H1 (cell line): Measurements from ENCODE around the gene TRIP13. TPM values are rescaled to one million over a fixed set of nuclear protein-coding genes. Genes with fewer than 3 reads are reported as not detected.

ENCODE experiments used
- CTCF ChIA-PET: fragments of 300-600 bp; sonication (Branson Sonifier 250); formaldehyde crosslinking; loops from one replicate; lab custom pipeline; 2021; ENCODE audit not compliant: partially characterized antibody; lab: Charles Lee
- POLR2A ChIA-PET: fragments of 300-600 bp; sonication (Branson Sonifier 250); formaldehyde crosslinking; loops from one replicate; lab custom pipeline; 2021; ENCODE audit warnings: inconsistent platforms; ENCODE audit not compliant: partially characterized antibody; lab: Charles Lee
- DNase-seq, 2 experiments: peaks; one replicate each; pipeline versions ENCODE4 v3.0.0 to v3.0.0-alpha.2; 2010 to 2022; ENCODE audit warnings: low spot score in 2 of 2, low read depth in 1 of 2, mixed read lengths in 1 of 2
- FAIRE-seq: peaks from 2 replicates; lab custom pipeline; 2011; peaks lifted over from hg19 to GRCh38; lab: Jason Lieb, UNC
- H2AFZ ChIP-seq: 2 replicates; pipeline ENCODE4 v1.8.1; 2012; ENCODE audit warnings: low read length, inconsistent platforms
- H2AK5ac ChIP-seq: 2 replicates; pipeline ENCODE4 v1.6.1; 2013; ENCODE audit warnings: low read depth, low read length
- H2BK120ac ChIP-seq: replicated peaks from 2 replicates; pipeline ENCODE3; 2013; ENCODE audit warnings: low read depth, low read length, inconsistent platforms
- H2BK12ac ChIP-seq: 2 replicates; pipeline ENCODE4 v1.6.1; 2013; ENCODE audit warnings: low read depth, low read length
- H2BK15ac ChIP-seq: 2 replicates; pipeline ENCODE4 v1.6.1; 2013; ENCODE audit warnings: low read length
- H2BK20ac ChIP-seq: 2 replicates; pipeline ENCODE4 v1.6.1; 2013; ENCODE audit warnings: low read length
- H2BK5ac ChIP-seq: 2 replicates; pipeline ENCODE4 v1.6.1; 2013; ENCODE audit warnings: low read depth, low read length
- H3K14ac ChIP-seq: 2 replicates; pipeline ENCODE4 v1.6.1; 2013; ENCODE audit warnings: inconsistent platforms; ENCODE audit not compliant: insufficient read length
- H3K18ac ChIP-seq: 2 replicates; pipeline ENCODE4 v1.6.1; 2013; ENCODE audit warnings: low read length; ENCODE audit errors: extremely low read depth
- H3K23ac ChIP-seq: 2 replicates; pipeline ENCODE4 v1.6.1; 2013; ENCODE audit warnings: inconsistent platforms; ENCODE audit not compliant: insufficient read length
- H3K23me2 ChIP-seq: 2 replicates; pipeline ENCODE4 v1.6.1; 2013; ENCODE audit warnings: low read depth, low read length
- H3K27ac ChIP-seq: 2 replicates; pipeline ENCODE4 v1.6.1; 2011; ENCODE audit warnings: low read depth, low read length, inconsistent platforms
- H3K27me3 ChIP-seq, 4 experiments: replicated peaks in 1 of 4; 1 replicate in 1 of 4; 2 replicates in 3 of 4; pipeline versions ENCODE4 v1.6.1 to v1.8.1; 2011 to 2013; ENCODE audit warnings: low read length in 3 of 4, mild to moderate bottlenecking in 3 of 4, inconsistent platforms in 2 of 4, mixed read lengths in 2 of 4, moderate library complexity in 1 of 4; ENCODE audit not compliant: control insufficient read depth in 3 of 4, insufficient read depth in 3 of 4; ENCODE audit errors: extremely low read depth in 1 of 4
- H3K36me3 ChIP-seq, 4 experiments: 2 replicates each; pipeline versions ENCODE4 v1.6.1 to v1.8.1; 2011 to 2013; ENCODE audit warnings: mild to moderate bottlenecking in 4 of 4, low read length in 3 of 4, moderate library complexity in 2 of 4, control low read depth in 1 of 4, inconsistent platforms in 1 of 4; ENCODE audit not compliant: insufficient read depth in 4 of 4, control insufficient read depth in 2 of 4
- H3K4ac ChIP-seq: replicated peaks from 2 replicates; pipeline ENCODE3; 2013; ENCODE audit warnings: low read length, low read depth, mixed read lengths, inconsistent platforms; ENCODE audit not compliant: insufficient read length
- H3K4me1 ChIP-seq, 4 experiments: replicated peaks in 1 of 4; 1 replicate in 1 of 4; 2 replicates in 3 of 4; pipeline versions ENCODE4 v1.6.1 to v1.8.1; 2011 to 2013; ENCODE audit warnings: low read length in 3 of 4, inconsistent platforms in 2 of 4, mixed read lengths in 1 of 4; ENCODE audit not compliant: insufficient read depth in 4 of 4, control insufficient read depth in 3 of 4
- H3K4me2 ChIP-seq, 2 experiments: 2 replicates each; pipeline versions ENCODE4 v1.6.1 to v1.8.1; 2011 to 2013; ENCODE audit warnings: low read depth in 2 of 2, low read length in 2 of 2, control low read depth in 1 of 2, inconsistent platforms in 1 of 2, mild to moderate bottlenecking in 1 of 2; ENCODE audit not compliant: insufficient read depth in 1 of 2
- H3K4me3 ChIP-seq, 4 experiments: fragments of 200-600, 300-600 bp in 1 of 4; sonication (generic), shearing (Covaris generic), sonication (Bioruptor Twin) in 1 of 4; 2 replicates each; pipeline versions ENCODE4 v1.5.1 to v1.8.1; 2011 to 2016; ENCODE audit warnings: low read length in 4 of 4, low read depth in 3 of 4, control low read depth in 2 of 4, inconsistent platforms in 2 of 4, mild to moderate bottlenecking in 2 of 4, mixed read lengths in 1 of 4, moderate library complexity in 1 of 4; ENCODE audit not compliant: insufficient read depth in 2 of 4; ENCODE audit errors: extremely low read depth in 1 of 4
- H3K56ac ChIP-seq: replicated peaks from 2 replicates; pipeline ENCODE3; 2013; ENCODE audit warnings: low read depth, mild to moderate bottlenecking, mixed read lengths, low read length, inconsistent platforms; ENCODE audit not compliant: insufficient read length
- H3K79me1 ChIP-seq: 2 replicates; pipeline ENCODE4 v1.6.1; 2013; ENCODE audit warnings: low read depth, low read length, control low read depth
- H3K79me2 ChIP-seq, 2 experiments: 2 replicates each; pipeline versions ENCODE4 v1.6.1 to v1.8.1; 2012 to 2013; ENCODE audit warnings: low read length in 2 of 2, mild to moderate bottlenecking in 2 of 2, inconsistent platforms in 1 of 2; ENCODE audit not compliant: insufficient read depth in 2 of 2, control insufficient read depth in 1 of 2
- H3K9ac ChIP-seq, 4 experiments: replicated peaks in 1 of 4; 1 replicate in 1 of 4; 2 replicates in 3 of 4; pipeline versions ENCODE4 v1.6.1 to v1.8.1; 2011 to 2013; ENCODE audit warnings: low read depth in 3 of 4, low read length in 3 of 4, control low read depth in 2 of 4, mild to moderate bottlenecking in 2 of 4, moderate library complexity in 2 of 4, inconsistent platforms in 1 of 4; ENCODE audit errors: extremely low read depth in 1 of 4
- H3K9me3 ChIP-seq, 2 experiments: 2 replicates each; pipeline versions ENCODE4 v1.6.1 to v1.8.1; 2012 to 2013; ENCODE audit warnings: mild to moderate bottlenecking in 2 of 2, moderate library complexity in 2 of 2, control low read depth in 1 of 2, inconsistent platforms in 1 of 2, low read depth in 1 of 2, low read length in 1 of 2, mixed read lengths in 1 of 2; ENCODE audit not compliant: insufficient read depth in 2 of 2
- H4K20me1 ChIP-seq, 2 experiments: replicated peaks in 1 of 2; 2 replicates each; pipeline versions ENCODE3 to v1.8.1; 2011 to 2013; ENCODE audit warnings: inconsistent platforms in 2 of 2, low read length in 2 of 2, mild to moderate bottlenecking in 1 of 2; ENCODE audit not compliant: insufficient read depth in 2 of 2, control insufficient read depth in 1 of 2
- H4K5ac ChIP-seq: 2 replicates; pipeline ENCODE4 v1.6.1; 2013; ENCODE audit warnings: low read length, low read depth, mixed read lengths, inconsistent platforms; ENCODE audit not compliant: insufficient read length
- H4K8ac ChIP-seq: 2 replicates; pipeline ENCODE4 v1.8.0; 2013; ENCODE audit warnings: mild to moderate bottlenecking, moderate library complexity, low read length, inconsistent platforms; ENCODE audit not compliant: insufficient read depth; ENCODE audit errors: extremely low read depth
- H4K91ac ChIP-seq: replicated peaks from 2 replicates; pipeline ENCODE3; 2013; ENCODE audit warnings: low read length, mixed read lengths, inconsistent platforms; ENCODE audit not compliant: insufficient read length
- BRCA1 ChIP-seq: IDR thresholded peaks from 2 replicates; pipeline ENCODE4 v1.6.1; 2012; ENCODE audit warnings: low read depth, low read length, improper control_type of control experiment
- HDAC6 ChIP-seq: IDR thresholded peaks from one replicate; pipeline ENCODE4 v1.7.1; 2012; ENCODE audit warnings: low read depth, mild to moderate bottlenecking, inconsistent platforms, low read length, moderate library complexity
- KDM1A ChIP-seq: fragments of 200-600, 300-600 bp; sonication (generic); IDR thresholded peaks from 2 replicates; pipeline ENCODE4 v1.7.1; 2016; ENCODE audit warnings: mild to moderate bottlenecking, low read length, borderline replicate concordance
- MAFK ChIP-seq: IDR thresholded peaks from 2 replicates; pipeline ENCODE4 v1.6.1; 2012; ENCODE audit warnings: low read depth, mild to moderate bottlenecking, improper control_type of control experiment, low read length
- SIN3A ChIP-seq, 2 experiments: IDR thresholded peaks in 1 of 2; conservative IDR thresholded peaks in 1 of 2; 2 replicates each; pipeline ENCODE4 v1.6.1; 2011 to 2012; ENCODE audit warnings: low read length in 2 of 2, improper control_type of control experiment in 1 of 2, low read depth in 1 of 2, mild to moderate bottlenecking in 1 of 2
- TBP ChIP-seq: IDR thresholded peaks from 2 replicates; pipeline ENCODE4 v1.6.1; 2011; ENCODE audit warnings: low read depth, low read length, improper control_type of control experiment
- ZNF274 ChIP-seq: IDR thresholded peaks from 2 replicates; pipeline ENCODE4 v1.7.0; 2012; ENCODE audit warnings: low read length, borderline replicate concordance; ENCODE audit errors: extremely low read depth
- WGBS, 2 experiments: shearing (Covaris generic) in 1 of 2; methylation state at CpG; one replicate each; pipeline versions ENCODE4 v1.1.6 to v1.1.7; 2013 to 2015; ENCODE audit warnings: low lambda C conversion rate in 2 of 2, mixed read lengths in 2 of 2, inconsistent platforms in 1 of 2, low coverage in 1 of 2, missing lambda C conversion rate in 1 of 2; ENCODE audit not compliant: insufficient replicate concordance in 2 of 2, insufficient coverage in 1 of 2, insufficient read length in 1 of 2; ENCODE audit errors: extremely low coverage in 1 of 2, missing lambda C conversion rate in 1 of 2; 5-methylcytosine and 5-hydroxymethylcytosine counted together
- polyA plus RNA-seq, 7 experiments: library from polyadenylated mRNA; depleted of rRNA in 3 of 7; stranded (reverse) in 5 of 7; unstranded in 2 of 7; fragments of >200 nt in 5 of 7; fragments of 200-250 nt in 2 of 7; gene quantifications; 1 replicate in 5 of 7; 2 replicates in 1 of 7; 4 replicates in 1 of 7; pipeline versions ENCODE4 v1.2.1 to v1.2.3, GENCODE V29; 2011 to 2013; ENCODE audit warnings: missing spikeins in 2 of 7, mixed read lengths in 2 of 7
- total RNA-seq: library from RNA; stranded (reverse); fragmentation: NEBNext Ultra II Directional; extraction: Animal tissue kit (Norgen Biotek cat#: 25700); gene quantifications from 2 replicates; pipeline ENCODE4 v1.2.1, GENCODE V29; 2021

The TRIP13 gene
- total and polyA plus RNA-seq, 2 of the 8 experiments (the other 6 are each of a cell fraction or from before 2014, with no cell fraction given), result 20.0 to 39.2 TPM

GRCh38 chr5:854966-855743 lies 37.5 kb upstream of the TRIP13 start:
- Histone ChIP-seq H3K4me1 (peaks cover 0 to 3% (median 0%) of the 10 kb centered on the region in 4 experiments; a peak in 1 of 7 replicates), H4K5ac (no peak overlapping the region), H2BK5ac (no peak overlapping the region), H3K23me2 (peaks cover 11% of the 10 kb centered on the region; the same call in 1 of the 2 replicates), H3K36me3 (no peaks in the 10 kb centered on the region; a peak in 1 of 8 replicates), H3K79me1 (peaks cover 4% of the 10 kb centered on the region; the same call in 1 of the 2 replicates), H2BK12ac (no peak overlapping the region), H3K14ac (no peak overlapping the region), H4K20me1 (peaks cover 0 to 12% of the 10 kb centered on the region in 2 experiments), H3K4me3 (no peak overlapping the region), H2AFZ (no peak overlapping the region), H2BK15ac (no peak overlapping the region), H4K91ac (no peak overlapping the region), H3K4ac (no peak overlapping the region), H3K4me2 (no peak overlapping the region), H2BK20ac (no peak overlapping the region), H3K9me3 (no peaks in the 10 kb centered on the region), H3K9ac (no peak overlapping the region), H2AK5ac (no peak overlapping the region), H3K27ac (no peak overlapping the region), H3K23ac (no peak overlapping the region), H3K27me3 (no peaks in the 10 kb centered on the region), H4K8ac (no peak overlapping the region), H3K56ac (no peak overlapping the region), H3K79me2 (no peaks in the 10 kb centered on the region), H3K18ac (no peak overlapping the region), H2BK120ac (no peak overlapping the region)
- ChIA-PET POLR2A (interaction anchor here (1.1 kb wide), 1 partner anchor 199 kb away, joined by 4 read pairs; no protein-coding TSS in a partner anchor), CTCF (no interaction called here)
- DNase-seq, result no peak
- no peak for TF ChIP-seq MAFK
- TF ChIP-seq BRCA1, result no peak
- no peak for TF ChIP-seq KDM1A
- no peak for TF ChIP-seq TBP
- no peak for TF ChIP-seq ZNF274
- no peak for TF ChIP-seq SIN3A (conservative IDR thresholded peaks at IDR 0.05 in 1 of 2, IDR thresholded peaks at IDR 0.05 in 1 of 2; ENCODE audit: low read depth in 1 of 2, low read length in 2 of 2)
- no peak for TF ChIP-seq HDAC6
- FAIRE-seq, result no peak
- WGBS, 2 experiments, result 89% methylated on average over 20 of the region's 32 CpGs; no CpG with 5 or more reads in 1 of the 2 experiments
